ENCODE measurements around the gene DOK7.

DNA sequence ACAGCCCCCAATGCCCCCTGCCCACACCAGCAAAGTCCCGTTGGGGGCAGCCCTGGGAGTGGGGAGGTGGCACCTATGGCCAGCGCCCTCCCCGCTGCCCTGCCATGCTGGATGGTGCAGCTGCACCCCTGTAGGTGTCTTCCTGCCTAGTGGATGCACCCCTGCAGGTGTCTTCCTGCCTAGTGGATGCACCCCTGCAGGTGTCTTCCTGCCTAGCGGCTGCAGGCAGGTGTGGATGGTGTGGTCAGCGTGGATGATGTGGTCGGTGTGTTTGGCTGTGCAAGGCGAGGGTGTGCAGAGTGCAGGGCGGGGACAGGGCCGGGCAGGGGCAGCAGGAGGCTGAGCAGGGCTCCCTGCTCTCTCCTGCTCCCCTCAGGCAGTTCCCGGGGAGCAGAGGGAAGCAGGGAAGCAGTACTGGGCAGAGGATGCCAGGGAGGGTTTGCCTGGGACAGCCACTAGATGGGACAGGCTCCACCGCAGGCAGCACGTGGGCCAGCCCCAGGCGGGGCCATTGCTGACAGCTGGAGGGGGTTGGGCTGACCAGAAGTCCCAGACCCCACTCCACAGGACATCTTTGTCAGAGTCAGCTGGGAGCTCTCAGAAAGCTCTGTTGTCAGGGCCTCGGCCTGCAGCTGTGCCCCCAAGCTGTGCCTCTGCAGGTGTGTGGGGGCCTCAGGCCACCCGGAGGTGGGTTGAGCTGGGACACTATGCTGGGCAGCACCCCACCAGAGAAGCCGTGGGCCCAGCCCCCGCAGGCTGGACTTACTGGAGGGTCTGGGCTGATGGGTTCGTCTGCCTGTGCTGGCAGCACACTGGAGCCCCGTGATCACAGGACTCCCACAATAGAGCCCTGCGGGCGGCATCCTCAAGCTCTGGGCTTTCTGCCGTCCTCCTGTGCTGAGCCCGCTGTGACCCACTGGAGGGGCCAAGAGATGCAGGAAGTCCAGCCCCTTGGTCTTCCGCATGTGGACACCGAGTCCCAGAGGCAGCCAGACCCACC lies 23.7 kb downstream of the DOK7 start:
- TF ChIP-seq SUZ12 (IDR thresholded peaks at IDR 0.05; ENCODE audit: extremely low read depth, insufficient read depth, insufficient read length) = no peak
- TF ChIP-seq ZNF274 (IDR thresholded peaks at IDR 0.05; ENCODE audit: low read depth, low read length) = no peak
- no peak for TF ChIP-seq YY1 (IDR thresholded peaks at IDR 0.05; ENCODE audit: insufficient read depth, insufficient read length)
